Measurements from ENCODE around the gene CDH18.

CDH18 gene

GRCh38 chr5:19959830-19960384 lies 28.1 kb downstream of the CDH18 start:
- Histone ChIP-seq H3K4me2 (no peak overlapping the region), H3K27me3 (no peaks in the 10 kb centered on the region), H4K20me1 (no peaks in the 10 kb centered on the region), H3K4me3 (no peak overlapping the region), H3K9ac (no peak overlapping the region), H3K9me3 (replicated peaks in 1 of 11) (peaks cover 0 to 13% (median 0%) of the 10 kb centered on the region in 11 experiments; a peak in 3 of 22 replicates), H3K27ac (no peak overlapping the region), H3K4me1 (no peaks in the 10 kb centered on the region), H3K36me3 (no peaks in the 10 kb centered on the region)
- TF ChIP-seq Cebpa-rat (IDR thresholded peaks at IDR 0.05): no peak

DNA sequence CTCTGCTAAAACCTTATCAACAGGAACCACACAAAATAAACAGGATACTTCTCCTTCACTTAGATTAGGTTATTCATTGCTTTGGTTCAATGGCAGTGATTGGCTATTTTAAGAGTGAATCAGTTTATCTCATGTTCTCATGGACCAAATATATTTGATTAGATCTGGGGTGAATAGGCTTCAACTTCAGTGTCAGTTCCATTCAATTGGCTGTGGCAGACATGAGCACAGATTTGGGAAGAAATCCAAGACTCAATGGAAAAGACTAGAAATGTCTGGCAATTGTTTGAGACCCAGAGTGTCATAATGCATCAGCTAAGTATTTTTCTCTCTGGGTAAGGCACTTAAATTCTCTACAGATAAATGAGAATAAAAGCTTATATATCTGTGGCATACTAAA lies 37.1 kb downstream of the CDH18 start:
- no peaks in the 10 kb centered on the region for H4K20me1 ChIP-seq
- TF ChIP-seq Cebpa-rat (IDR thresholded peaks at IDR 0.05): no peak
- H3K9me3 ChIP-seq (replicated peaks in 1 of 11): peaks cover 0 to 5% (median 0%) of the 10 kb centered on the region in 11 experiments; a peak in 2 of 22 replicates
- no peaks in the 10 kb centered on the region for H3K4me1 ChIP-seq
- no peaks in the 10 kb centered on the region for H3K27me3 ChIP-seq
- no peak overlapping the region for H3K9ac ChIP-seq
- no peak overlapping the region for H3K4me3 ChIP-seq
- H3K36me3 ChIP-seq: no peaks in the 10 kb centered on the region
- H3K27ac ChIP-seq: no peak overlapping the region
- H3K4me2 ChIP-seq: no peak overlapping the region

DNA sequence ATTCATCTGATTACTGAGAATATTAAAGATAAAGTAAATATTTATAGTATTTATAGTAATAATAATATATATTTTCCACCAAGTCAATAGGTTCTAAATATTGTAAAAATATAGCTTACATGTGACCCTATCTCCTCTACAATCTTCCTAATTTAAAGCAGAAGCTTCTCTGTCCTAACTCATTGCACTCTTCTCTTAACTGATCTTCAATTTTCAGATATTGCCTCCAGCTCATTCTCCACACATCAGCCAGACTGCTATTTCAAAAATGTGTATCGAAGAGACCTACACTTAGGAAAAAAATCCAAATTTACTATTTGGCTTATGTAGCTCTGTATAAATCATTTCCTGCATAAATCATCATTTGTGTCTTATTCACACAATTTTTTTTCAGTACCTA lies 47.8 kb downstream of the CDH18 start:
- no peaks in the 10 kb centered on the region for H3K36me3 ChIP-seq

DNA sequence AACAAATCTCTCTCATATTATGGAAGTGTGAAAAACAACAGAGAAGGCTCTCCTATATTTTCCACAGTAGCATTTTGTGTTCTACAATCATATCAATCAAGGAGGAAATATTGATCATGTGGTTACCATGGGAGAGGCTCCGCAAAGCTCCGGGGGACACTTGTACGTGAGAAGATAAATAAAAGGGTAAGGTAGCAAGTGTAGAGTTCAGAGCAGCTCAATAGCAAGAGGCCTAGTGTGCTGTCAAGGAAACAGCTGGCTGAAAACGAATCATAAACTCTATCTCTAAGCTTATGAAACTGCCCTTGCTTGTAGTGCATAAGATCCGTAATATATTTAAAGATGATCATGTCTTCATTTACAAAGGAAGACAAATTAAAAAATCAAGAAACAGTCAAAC lies 57.5 kb downstream of the CDH18 start:
- TF ChIP-seq Cebpa-rat (IDR thresholded peaks at IDR 0.05): no peak

More for the DNA sequence above, 47.8 kb downstream of the CDH18 start:
- TF ChIP-seq Cebpa-rat (IDR thresholded peaks at IDR 0.05): no peak
- H3K9ac ChIP-seq: no peak overlapping the region
- no peak overlapping the region for H3K4me2 ChIP-seq
- H3K27ac ChIP-seq: no peak overlapping the region
- no peaks in the 10 kb centered on the region for H3K27me3 ChIP-seq
- no peaks in the 10 kb centered on the region for H3K4me1 ChIP-seq
- no peak overlapping the region for H3K4me3 ChIP-seq
- H3K9me3 ChIP-seq (replicated peaks in 1 of 11): no peaks in the 10 kb centered on the region
- H4K20me1 ChIP-seq: no peaks in the 10 kb centered on the region

GRCh38 chr5:19928562-19929421 lies 59.2 kb downstream of the CDH18 start:
- Histone ChIP-seq H3K4me3 (no peak overlapping the region), H3K9me3 (replicated peaks in 1 of 11) (no peaks in the 10 kb centered on the region), H3K27me3 (no peaks in the 10 kb centered on the region), H3K4me2 (peak overlapping the region in 3 of 11 experiments; percentile 54 to 59 (median 57); a peak in 6 of 22 replicates), H3K36me3 (no peaks in the 10 kb centered on the region), H4K20me1 (no peaks in the 10 kb centered on the region), H3K9ac (no peak overlapping the region), H3K27ac (peak overlapping the region in 5 of 11 experiments; percentile 14 to 54 (median 40); a peak in 7 of 22 replicates), H3K4me1 (peaks cover 0 to 19% (median 0%) of the 10 kb centered on the region in 10 experiments; a peak in 7 of 20 replicates)
- no peak for TF ChIP-seq Cebpa-rat (IDR thresholded peaks at IDR 0.05)

More for the DNA sequence above, 57.5 kb downstream of the CDH18 start:
- H4K20me1 ChIP-seq: no peaks in the 10 kb centered on the region
- no peak overlapping the region for H3K4me3 ChIP-seq
- H3K9ac ChIP-seq: no peak overlapping the region
- H3K27me3 ChIP-seq: no peaks in the 10 kb centered on the region
- no peak overlapping the region for H3K4me2 ChIP-seq
- H3K9me3 ChIP-seq (replicated peaks in 1 of 11): no peaks in the 10 kb centered on the region
- peaks cover 0 to 19% (median 0%) of the 10 kb centered on the region in 10 experiments; a peak in 7 of 20 replicates for H3K4me1 ChIP-seq
- no peak overlapping the region for H3K27ac ChIP-seq
- no peaks in the 10 kb centered on the region for H3K36me3 ChIP-seq

GRCh38 chr5:19927919-19928318 lies 60.1 kb downstream of the CDH18 start:
- Histone ChIP-seq H3K36me3 (no peaks in the 10 kb centered on the region), H3K4me2 (peak overlapping the region in 2 of 11 experiments; percentile 13 to 59; a peak in 2 of 22 replicates), H3K27me3 (no peaks in the 10 kb centered on the region), H3K9ac (no peak overlapping the region), H3K4me3 (no peak overlapping the region), H4K20me1 (no peaks in the 10 kb centered on the region), H3K4me1 (peaks cover 0 to 19% (median 0%) of the 10 kb centered on the region in 10 experiments; a peak in 7 of 20 replicates), H3K9me3 (replicated peaks in 1 of 11) (no peaks in the 10 kb centered on the region), H3K27ac (no peak overlapping the region)
- TF ChIP-seq Cebpa-rat (IDR thresholded peaks at IDR 0.05): no peak

- Histone ChIP-seq H3K9me3 (replicated peaks in 1 of 11) (no peaks in the 10 kb centered on the region), H3K9ac (no peak overlapping the region), H3K36me3 (no peaks in the 10 kb centered on the region), H3K27me3 (no peaks in the 10 kb centered on the region), H4K20me1 (no peaks in the 10 kb centered on the region), H3K4me3 (no peak overlapping the region), H3K4me1 (peaks cover 0 to 19% (median 0%) of the 10 kb centered on the region in 10 experiments; a peak in 7 of 20 replicates), H3K27ac (no peak overlapping the region), H3K4me2 (no peak overlapping the region)
- no peak for TF ChIP-seq Cebpa-rat (IDR thresholded peaks at IDR 0.05)
Measured at GRCh38 chr5:19927170-19927569, 60.8 kb downstream of the CDH18 start.

- TF ChIP-seq Cebpa-rat (IDR thresholded peaks at IDR 0.05): no peak
- Histone ChIP-seq H3K27me3 (no peaks in the 10 kb centered on the region), H3K4me3 (no peak overlapping the region)
Measured at GRCh38 chr5:19923742-19924141, 64.3 kb downstream of the CDH18 start.

DNA sequence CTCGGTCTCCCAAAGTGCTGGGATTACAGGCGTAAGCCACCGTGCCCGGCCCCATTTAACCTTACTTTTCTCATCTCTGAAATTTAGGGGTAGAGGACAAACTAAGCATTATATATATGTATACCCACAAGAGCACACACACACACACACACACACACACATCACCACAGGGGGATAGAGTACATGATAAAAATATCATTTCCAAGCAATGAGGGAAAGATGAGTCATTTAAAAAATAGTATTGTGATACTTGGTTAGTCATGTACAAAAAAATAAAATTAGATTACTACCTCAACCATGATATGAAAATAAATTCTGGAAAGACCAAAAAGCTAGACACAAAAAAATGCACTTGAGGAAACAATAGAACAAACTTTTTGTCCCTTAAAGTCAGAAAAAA lies 67.2 kb downstream of the CDH18 start:
- no peaks in the 10 kb centered on the region for H3K27me3 ChIP-seq
- no peak overlapping the region for H3K4me2 ChIP-seq
- no peak for TF ChIP-seq Cebpa-rat (IDR thresholded peaks at IDR 0.05)
- no peaks in the 10 kb centered on the region for H4K20me1 ChIP-seq
- no peaks in the 10 kb centered on the region for H3K36me3 ChIP-seq
- no peak overlapping the region for H3K4me3 ChIP-seq
- no peaks in the 10 kb centered on the region for H3K9me3 ChIP-seq (replicated peaks in 1 of 11)
- H3K4me1 ChIP-seq: no peaks in the 10 kb centered on the region
- H3K27ac ChIP-seq: no peak overlapping the region
- no peak overlapping the region for H3K9ac ChIP-seq

More at GRCh38 chr5:19923742-19924141, 64.3 kb downstream of the CDH18 start:
- Histone ChIP-seq H3K4me1 (peaks cover 0 to 10% (median 0%) of the 10 kb centered on the region in 10 experiments; a peak in 6 of 20 replicates), H3K36me3 (no peaks in the 10 kb centered on the region), H3K9me3 (replicated peaks in 1 of 11) (no peaks in the 10 kb centered on the region), H4K20me1 (no peaks in the 10 kb centered on the region), H3K27ac (no peak overlapping the region), H3K9ac (no peak overlapping the region), H3K4me2 (no peak overlapping the region)

Data from BLaER1 treated with 17β-estradiol and CSF1 and Interleukin-3, amounts not matched to agents 10 nM and 100 nM (cell line).